LNCaP clone FGC (cell line): ENCODE measurements around the gene C17orf113.

Source experiments
- DNase-seq: peaks from one replicate; pipeline ENCODE4 v3.0.0-alpha.2; 2011; ENCODE audit warnings: low read depth
- H3K4me3 ChIP-seq: 2 replicates; pipeline ENCODE4 v1.5.1; 2011; ENCODE audit warnings: mild to moderate bottlenecking, low read depth, low read length, control low read depth
- TF ChIP-seq, protein P1 (sequence below): IDR thresholded peaks from 2 replicates; pipeline ENCODE4 v1.5.1; 2012; ENCODE audit warnings: mild to moderate bottlenecking; ENCODE audit not compliant: control insufficient read depth, insufficient read depth; ENCODE audit errors: extremely low read depth

The C17orf113 gene

DNA sequence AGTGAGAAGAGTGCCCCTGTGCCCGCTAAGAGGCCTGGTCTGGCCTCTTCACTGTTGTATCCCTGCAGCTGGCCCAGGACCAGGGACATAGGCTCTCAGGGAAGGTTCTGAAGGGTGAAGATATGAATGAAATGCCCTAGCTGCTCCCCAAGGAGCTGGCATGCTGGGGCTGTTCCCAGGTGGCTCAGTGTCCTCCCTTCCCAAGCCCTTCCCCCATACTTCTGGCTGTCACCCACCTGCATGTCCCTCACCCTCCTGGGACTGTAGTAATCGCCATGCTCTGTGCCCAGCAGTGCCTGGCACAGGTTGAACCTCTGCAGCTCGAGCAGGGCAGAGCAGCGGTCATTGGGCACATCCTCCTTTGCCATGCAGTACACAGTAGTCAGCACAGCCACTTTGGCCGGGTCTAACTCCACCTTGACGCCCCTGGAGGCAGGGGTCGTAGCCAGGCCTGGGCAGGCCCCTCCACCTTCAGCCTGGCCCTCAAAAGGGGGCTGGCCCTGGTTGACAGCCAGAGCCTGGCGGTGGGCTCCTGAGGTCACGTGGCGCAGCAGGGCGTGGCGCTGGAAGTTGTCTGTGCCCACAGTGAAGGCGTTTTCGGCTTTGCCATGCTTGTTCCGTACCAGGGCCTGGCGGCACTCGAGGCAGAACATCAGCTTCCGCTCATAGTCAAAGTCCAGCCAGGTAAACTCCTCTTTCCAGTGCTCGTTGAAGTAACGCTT is 7.6 kb downstream of the C17orf113 start:
- TF ChIP-seq, protein P1, sequence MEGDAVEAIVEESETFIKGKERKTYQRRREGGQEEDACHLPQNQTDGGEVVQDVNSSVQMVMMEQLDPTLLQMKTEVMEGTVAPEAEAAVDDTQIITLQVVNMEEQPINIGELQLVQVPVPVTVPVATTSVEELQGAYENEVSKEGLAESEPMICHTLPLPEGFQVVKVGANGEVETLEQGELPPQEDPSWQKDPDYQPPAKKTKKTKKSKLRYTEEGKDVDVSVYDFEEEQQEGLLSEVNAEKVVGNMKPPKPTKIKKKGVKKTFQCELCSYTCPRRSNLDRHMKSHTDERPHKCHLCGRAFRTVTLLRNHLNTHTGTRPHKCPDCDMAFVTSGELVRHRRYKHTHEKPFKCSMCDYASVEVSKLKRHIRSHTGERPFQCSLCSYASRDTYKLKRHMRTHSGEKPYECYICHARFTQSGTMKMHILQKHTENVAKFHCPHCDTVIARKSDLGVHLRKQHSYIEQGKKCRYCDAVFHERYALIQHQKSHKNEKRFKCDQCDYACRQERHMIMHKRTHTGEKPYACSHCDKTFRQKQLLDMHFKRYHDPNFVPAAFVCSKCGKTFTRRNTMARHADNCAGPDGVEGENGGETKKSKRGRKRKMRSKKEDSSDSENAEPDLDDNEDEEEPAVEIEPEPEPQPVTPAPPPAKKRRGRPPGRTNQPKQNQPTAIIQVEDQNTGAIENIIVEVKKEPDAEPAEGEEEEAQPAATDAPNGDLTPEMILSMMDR = no peak
- no peak overlapping the region for H3K4me3 ChIP-seq

DNA sequence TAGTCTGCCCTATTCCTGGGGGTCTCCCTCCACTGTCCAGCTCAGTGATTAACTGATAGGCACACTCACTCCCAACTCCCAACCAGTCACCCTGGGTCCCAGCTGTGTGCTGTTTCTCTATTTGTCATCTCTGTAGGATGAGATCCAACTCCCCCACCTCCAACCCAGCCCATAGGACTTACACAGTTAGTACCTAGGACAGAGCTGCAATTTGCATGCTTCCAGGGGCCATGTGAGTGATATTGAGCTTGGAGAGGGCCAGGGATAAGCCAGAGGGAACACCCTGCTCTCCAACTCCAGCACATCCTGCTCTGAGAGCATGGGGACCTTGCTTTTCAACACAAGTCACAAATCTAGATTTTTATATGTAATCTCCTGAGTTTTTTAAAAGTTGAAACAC is 8.8 kb downstream of the C17orf113 start:
- DNase-seq = no peak
- TF ChIP-seq, protein P1 = no peak
- no peak overlapping the region for H3K4me3 ChIP-seq

More for the DNA sequence above, 7.6 kb downstream of the C17orf113 start:
- no peak for DNase-seq

DNA sequence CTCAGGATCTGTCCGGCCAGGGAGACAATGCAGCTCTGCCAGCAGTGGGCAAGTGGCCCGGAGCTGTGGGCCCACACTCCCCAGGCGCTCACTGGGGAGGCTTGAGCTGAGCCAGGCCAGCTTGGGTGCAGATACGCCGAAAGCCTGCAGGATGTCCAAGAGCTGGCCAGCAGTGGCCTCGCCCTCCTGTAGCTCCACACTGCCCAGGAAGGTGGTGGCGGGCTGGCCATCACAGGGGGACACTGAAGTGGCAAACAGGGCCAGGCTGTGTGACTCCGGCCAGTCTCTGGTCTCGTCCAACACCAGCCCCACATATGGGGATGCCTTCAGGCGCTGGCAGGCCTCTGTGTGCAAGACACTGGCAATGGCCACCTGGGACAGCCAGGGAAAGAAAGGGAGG is 9.6 kb downstream of the C17orf113 start:
- DNase-seq = no peak
- TF ChIP-seq, protein P1 = no peak
- no peak overlapping the region for H3K4me3 ChIP-seq

DNA sequence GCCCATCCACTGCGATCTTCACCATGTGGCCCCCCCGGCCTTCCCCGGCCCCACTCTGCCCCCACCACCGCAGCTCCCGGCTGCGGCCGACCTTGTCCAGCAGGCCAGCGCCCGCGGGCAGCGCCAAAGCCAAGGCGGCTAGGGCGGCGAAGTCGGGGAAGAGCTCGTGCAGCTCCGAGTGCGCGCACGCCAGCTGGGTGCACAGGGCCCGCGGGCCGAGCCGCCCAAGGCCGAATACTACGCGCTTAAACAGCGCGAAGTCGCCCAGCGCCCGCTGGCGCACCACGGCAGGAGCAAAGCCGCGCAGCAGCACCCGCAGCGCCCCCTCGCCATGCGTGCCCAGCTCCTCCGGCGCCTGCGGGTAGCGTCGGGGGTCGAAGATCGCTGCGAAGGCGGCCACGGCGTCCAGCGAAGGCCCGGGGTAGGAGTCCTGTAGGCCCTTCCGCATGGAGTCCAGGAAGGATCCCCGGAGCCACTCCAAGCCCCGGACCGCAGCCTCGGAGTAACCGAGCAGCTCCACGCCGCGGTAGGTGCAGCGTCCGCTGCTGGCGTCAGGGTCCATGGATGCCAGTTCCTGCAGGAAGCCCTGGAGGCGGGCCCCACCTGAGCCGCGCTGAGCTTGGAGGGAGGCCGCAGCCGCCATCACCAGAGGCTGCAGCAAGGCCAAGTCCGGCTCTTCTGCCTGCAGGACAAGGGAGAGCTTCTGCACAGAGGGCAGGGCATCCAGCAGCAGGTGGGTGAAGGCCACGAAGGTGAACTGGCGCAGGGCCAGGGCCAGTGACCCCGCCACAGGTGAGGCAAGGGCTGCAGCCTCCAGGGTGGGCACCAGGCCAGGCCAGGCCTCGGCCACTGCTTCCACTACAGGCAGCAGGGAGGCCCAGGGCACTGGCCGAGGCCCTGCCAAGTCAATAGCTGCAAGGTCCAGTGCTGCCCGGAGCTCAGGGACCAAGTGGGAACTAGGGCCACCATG is 10.3 kb downstream of the C17orf113 start:
- H3K4me3 ChIP-seq = no peak overlapping the region
- TF ChIP-seq, protein P1 = no peak
- DNase-seq = no peak

DNA sequence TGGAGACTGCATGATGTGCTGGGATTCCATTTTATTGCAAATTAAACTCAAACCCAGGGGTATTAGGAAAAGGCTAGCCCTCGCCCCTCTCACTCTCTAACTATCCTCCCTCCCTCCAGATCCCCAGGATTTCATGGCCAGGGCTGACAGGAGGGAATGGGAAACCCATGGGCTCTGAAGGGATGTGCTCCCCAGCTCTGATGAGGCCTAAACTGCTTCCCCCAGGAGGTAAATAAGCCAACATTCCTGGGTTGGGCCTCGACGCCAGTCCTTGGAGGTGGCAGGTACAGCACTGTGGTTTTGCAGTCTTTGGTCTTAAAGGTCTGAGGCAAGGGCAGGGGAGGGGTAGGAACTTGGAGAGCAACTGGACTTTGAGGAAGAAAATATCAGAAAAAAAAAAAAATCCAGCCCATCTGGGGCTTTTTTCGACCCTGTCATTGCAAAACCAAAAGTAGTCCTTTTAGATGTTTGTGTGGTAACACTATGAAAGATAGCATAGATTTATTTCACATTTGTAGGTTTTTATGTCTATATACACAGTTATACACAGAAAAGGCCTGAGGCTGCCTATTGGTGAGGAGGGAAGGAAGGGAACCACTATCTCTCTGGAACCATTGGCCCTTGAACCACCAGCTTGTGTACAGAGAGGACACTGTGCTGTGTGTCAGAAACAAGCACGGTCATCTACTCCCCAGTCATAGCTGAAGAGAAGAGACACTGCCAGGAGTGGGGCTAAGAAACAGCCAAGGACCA is 12.0 kb downstream of the C17orf113 start:
- H3K4me3 ChIP-seq = no peak overlapping the region
- no peak for DNase-seq
- TF ChIP-seq, protein P1 = no peak

DNA sequence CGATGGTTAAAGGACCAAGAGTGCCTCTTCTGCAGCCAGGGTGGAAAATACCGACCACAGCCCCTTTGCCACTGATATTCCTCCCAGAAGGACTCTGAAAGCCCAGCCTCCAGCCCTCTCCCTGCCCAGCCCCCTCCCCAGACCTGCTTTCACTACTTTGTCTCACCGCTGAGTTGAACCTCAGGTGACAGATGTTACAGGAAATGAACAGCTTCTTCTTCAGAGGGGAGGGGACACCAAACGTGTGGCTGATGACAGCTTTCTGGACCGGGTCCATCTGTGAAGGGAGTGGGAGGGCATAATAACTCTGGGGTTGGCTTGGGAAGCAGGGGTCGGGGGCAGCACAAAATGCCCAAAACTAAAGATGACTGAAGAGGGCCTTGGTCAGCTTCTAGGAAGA is 16.3 kb downstream of the C17orf113 start:
- no peak for DNase-seq
- TF ChIP-seq, protein P1 = no peak
- H3K4me3 ChIP-seq = no peak overlapping the region
